GM21381 (cell line): ENCODE measurements around the gene H1-8.
"Not testable (repeated sequence)": the region's sequence is repeated elsewhere in the genome, so short reads cannot be mapped to it uniquely, and the experiment has no call there.

ENCODE experiments used
- ATAC-seq: cut with Tn5 transposase; IDR thresholded peaks from one replicate; pipeline ENCODE4 v1.9.1; 2021; ENCODE audit warnings: mild to moderate bottlenecking, moderate library complexity; ENCODE audit not compliant: unreplicated experiment

The H1-8 gene

GRCh38 chr3:129531699-129532098, 11.3 kb upstream of the H1-8 start:
- ATAC-seq, result no peak

GRCh38 chr3:129532261-129532660, 10.7 kb upstream of the H1-8 start:
- ATAC-seq, result no peak

GRCh38 chr3:129533406-129533805, 9.6 kb upstream of the H1-8 start:
- ATAC-seq, result no peak

- no peak for ATAC-seq
Measured at GRCh38 chr3:129534428-129535027, 8.4 kb upstream of the H1-8 start.

- no peak for ATAC-seq
Measured at GRCh38 chr3:129535075-129535474, 7.9 kb upstream of the H1-8 start.

GRCh38 chr3:129536374-129536667, 6.7 kb upstream of the H1-8 start:
- no peak for ATAC-seq

GRCh38 chr3:129536804-129537203, 6.2 kb upstream of the H1-8 start:
- ATAC-seq, result no peak

GRCh38 chr3:129539206-129539605, 3.8 kb upstream of the H1-8 start:
- ATAC-seq, result no peak

GRCh38 chr3:129540776-129541516, 2.0 kb upstream of the H1-8 start:
- ATAC-seq, result no peak

GRCh38 chr3:129542747-129543146, 228 bp upstream of the H1-8 start:
- no peak for ATAC-seq

- no peak for ATAC-seq
Measured at GRCh38 chr3:129543999-129544398, 1.0 kb downstream of the H1-8 start.

GRCh38 chr3:129545951-129546350, 3.0 kb downstream of the H1-8 start:
- ATAC-seq, result not testable (repeated sequence)

GRCh38 chr3:129547241-129547640, 4.3 kb downstream of the H1-8 start:
- no peak for ATAC-seq

- no peak for ATAC-seq
Measured at GRCh38 chr3:129548104-129548965, 5.4 kb downstream of the H1-8 start.

- no peak for ATAC-seq
Measured at GRCh38 chr3:129549006-129549800, 6.2 kb downstream of the H1-8 start.

- ATAC-seq, result no peak
Measured at GRCh38 chr3:129549805-129550204, 6.8 kb downstream of the H1-8 start.

GRCh38 chr3:129552287-129553050, 9.5 kb downstream of the H1-8 start:
- ATAC-seq, result no peak

GRCh38 chr3:129553171-129553570, 10.2 kb downstream of the H1-8 start:
- ATAC-seq, result no peak

GRCh38 chr3:129553719-129554118, 10.7 kb downstream of the H1-8 start:
- ATAC-seq, result no peak

- ATAC-seq, result no peak
Measured at GRCh38 chr3:129554356-129555152, 11.6 kb downstream of the H1-8 start.
